ENCODE measurements around the gene SLC22A13. TPM values are rescaled to one million over a fixed set of nuclear protein-coding genes. Genes with fewer than 3 reads are reported as not detected.

SLC22A13 gene
- total RNA-seq, 2 donors from 2014 or later, result 0.23 to 0.32 TPM

DNA sequence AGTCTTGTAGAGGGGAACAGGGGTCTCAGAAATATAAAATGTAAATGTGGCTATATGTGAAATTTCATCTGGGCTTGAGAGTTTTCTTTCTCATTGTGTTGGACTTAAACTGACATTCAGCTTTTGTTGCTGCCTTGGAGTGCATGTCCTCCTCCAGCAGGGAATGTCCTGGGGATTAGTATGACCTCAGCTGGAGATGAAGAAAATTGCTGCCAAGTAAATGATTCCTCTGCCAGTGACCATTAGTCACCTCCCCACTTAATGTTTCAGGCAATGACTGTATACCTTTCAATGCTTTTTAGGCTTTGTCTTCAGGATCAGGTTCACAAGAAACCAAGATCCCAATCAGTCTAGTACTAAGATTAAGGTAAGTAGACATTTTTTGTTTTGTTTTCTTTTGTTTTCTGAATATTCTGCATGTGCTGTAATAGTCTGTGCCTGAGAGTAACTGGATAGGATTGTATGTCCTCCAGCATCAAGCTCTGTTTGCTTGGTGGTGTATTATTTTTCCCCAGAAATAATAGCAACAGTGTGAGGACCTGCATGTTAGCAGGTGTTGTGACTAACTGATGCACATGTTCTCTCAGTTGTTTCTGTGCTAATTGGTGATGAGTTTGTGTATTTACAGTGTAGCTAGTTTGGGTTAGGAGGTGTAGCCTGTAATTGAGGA is 18.1 kb upstream of the SLC22A13 start:
- Mint-ChIP-seq H3K4me1 (peaks cover 6% of the 10 kb centered on the region), H3K4me3 (no peak overlapping the region), H3K27me3 (no peaks in the 10 kb centered on the region), H3K36me3 (ENCODE audit: low read depth) (peaks cover 21% of the 10 kb centered on the region), H3K27ac (no peak overlapping the region)
- ATAC-seq (no peak), DNase-seq (no peak)
- no peaks in the 10 kb centered on the region for H3K9me3 ChIP-seq (ENCODE audit: control insufficient read depth, low read length, poor library complexity, severe bottlenecking)

DNA sequence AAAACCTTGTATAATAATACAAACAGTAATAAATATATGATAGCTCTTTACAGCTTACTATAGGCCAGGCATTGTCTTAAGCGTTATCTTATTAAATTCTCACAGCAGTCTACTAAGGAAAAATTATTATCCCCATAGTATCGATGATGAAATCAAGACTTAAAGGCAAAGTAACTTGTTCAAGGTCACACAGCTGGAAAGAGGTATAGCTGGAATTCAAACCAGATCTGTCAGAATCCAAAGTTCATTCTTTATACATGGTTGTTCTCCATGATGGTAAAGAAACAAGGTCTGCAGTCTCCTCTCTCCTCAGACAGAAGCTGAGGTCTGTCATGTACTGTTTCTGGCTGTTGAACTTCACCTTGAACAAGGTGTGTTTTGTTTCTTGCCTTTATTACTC is 15.4 kb upstream of the SLC22A13 start:
- Mint-ChIP-seq H3K27me3 (no peaks in the 10 kb centered on the region), H3K27ac (no peak overlapping the region), H3K36me3 (ENCODE audit: low read depth) (peaks cover 22% of the 10 kb centered on the region), H3K4me3 (no peak overlapping the region), H3K4me1 (peaks cover 11% of the 10 kb centered on the region)
- H3K9me3 ChIP-seq (ENCODE audit: control insufficient read depth, low read length, poor library complexity, severe bottlenecking), result no peaks in the 10 kb centered on the region
- DNase-seq, result no peak
- no peak for ATAC-seq

DNA sequence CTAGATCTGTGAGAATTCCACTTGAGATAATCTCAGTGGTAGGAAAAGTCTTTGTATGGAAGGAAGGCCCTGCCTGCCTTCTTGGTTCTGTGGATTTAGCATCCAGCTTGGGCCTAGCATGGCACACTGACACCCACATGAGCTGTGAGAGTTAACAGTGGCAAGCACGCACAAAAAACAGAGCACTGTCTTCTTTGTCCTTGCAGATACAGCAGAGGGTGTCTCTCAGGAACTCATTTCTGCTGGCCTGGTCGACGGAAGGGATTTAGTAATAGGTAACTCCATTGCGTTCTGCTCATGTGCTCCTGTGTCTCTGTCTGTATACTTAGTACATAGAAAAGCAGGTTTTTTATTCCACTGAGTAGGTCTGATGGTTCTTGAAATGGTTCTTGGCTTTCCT is 14.4 kb upstream of the SLC22A13 start:
- Mint-ChIP-seq H3K27me3 (no peaks in the 10 kb centered on the region), H3K4me1 (peaks cover 15% of the 10 kb centered on the region), H3K27ac (no peak overlapping the region), H3K4me3 (no peak overlapping the region), H3K36me3 (ENCODE audit: low read depth) (peaks cover 20% of the 10 kb centered on the region)
- no peaks in the 10 kb centered on the region for H3K9me3 ChIP-seq (ENCODE audit: control insufficient read depth, low read length, poor library complexity, severe bottlenecking)
- no peak for ATAC-seq
- DNase-seq, result no peak

DNA sequence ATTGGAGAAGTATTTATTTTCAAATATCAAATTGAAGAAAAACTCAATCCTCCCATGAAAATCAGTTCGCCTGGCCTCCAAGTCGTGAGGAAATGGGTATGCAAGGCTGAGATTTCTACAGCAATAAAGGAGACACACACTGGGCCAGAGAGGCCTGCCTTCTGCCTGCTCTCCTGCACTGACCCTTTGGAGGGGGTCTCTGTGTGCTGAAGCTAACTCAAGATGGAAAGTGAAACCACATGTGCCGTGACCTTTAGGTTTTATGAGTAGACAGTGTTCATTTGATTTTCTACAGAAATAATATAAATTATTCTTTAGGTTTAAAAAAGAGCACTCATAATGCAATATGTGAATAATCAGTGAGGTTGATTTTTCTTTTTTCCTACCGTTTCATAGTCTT is 11.9 kb upstream of the SLC22A13 start:
- H3K27me3 Mint-ChIP-seq, result no peaks in the 10 kb centered on the region
- no peak for ATAC-seq
- H3K27ac Mint-ChIP-seq, result peak overlapping the region; percentile 77
- H3K4me3 Mint-ChIP-seq, result no peak overlapping the region
- no peak for DNase-seq
- peaks cover 12% of the 10 kb centered on the region for H3K36me3 Mint-ChIP-seq (ENCODE audit: low read depth)
- no peaks in the 10 kb centered on the region for H3K9me3 ChIP-seq (ENCODE audit: control insufficient read depth, low read length, poor library complexity, severe bottlenecking)
- H3K4me1 Mint-ChIP-seq, result peaks cover 14% of the 10 kb centered on the region

DNA sequence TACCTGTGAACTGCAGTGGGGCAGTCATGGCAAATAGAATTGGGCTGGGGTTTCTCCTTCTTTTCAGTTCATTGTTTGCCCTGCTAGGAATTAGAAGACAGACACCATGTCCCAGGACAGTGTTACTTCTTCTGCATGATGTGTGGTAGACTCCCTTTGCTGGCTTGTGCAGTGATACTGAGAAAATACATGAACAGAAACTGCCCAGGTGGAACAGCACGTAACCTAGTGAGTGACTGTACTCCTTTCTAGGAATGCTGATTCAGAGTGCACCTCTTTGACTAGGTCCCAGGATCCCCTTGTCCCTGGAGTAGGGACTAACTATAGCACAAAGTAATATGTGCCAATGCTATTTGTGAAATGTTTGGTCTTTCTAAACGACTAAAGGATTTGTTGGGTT is 10.7 kb upstream of the SLC22A13 start:
- peaks cover 12% of the 10 kb centered on the region for H3K36me3 Mint-ChIP-seq (ENCODE audit: low read depth)
- H3K27ac Mint-ChIP-seq, result peak overlapping the region; percentile 77
- no peak for ATAC-seq
- no peaks in the 10 kb centered on the region for H3K9me3 ChIP-seq (ENCODE audit: control insufficient read depth, low read length, poor library complexity, severe bottlenecking)
- no peaks in the 10 kb centered on the region for H3K27me3 Mint-ChIP-seq
- no peak for DNase-seq
- H3K4me3 Mint-ChIP-seq, result no peak overlapping the region
- H3K4me1 Mint-ChIP-seq, result peaks cover 14% of the 10 kb centered on the region

DNA sequence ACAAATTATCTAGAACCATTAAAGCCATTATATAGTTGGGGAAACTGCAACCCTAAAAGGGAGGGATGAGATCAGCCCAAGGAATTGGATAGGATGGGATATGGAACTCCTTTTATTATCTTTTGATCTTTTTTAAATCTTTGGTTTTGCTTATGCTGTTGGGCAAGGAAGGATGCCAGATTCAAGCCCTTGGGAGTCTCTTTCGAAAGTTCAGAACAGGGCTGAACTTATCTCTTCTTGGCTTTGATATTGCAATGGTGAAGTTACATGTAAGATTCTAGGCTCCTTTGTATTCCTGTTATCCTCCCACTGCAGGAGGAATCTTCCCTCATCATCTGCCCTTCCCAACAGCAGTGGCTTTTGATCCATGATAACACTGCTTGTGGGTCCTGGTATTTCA is 10.0 kb upstream of the SLC22A13 start:
- no peak overlapping the region for H3K27ac Mint-ChIP-seq
- H3K9me3 ChIP-seq (ENCODE audit: control insufficient read depth, low read length, poor library complexity, severe bottlenecking), result no peaks in the 10 kb centered on the region
- H3K4me3 Mint-ChIP-seq, result no peak overlapping the region
- no peak for DNase-seq
- no peak for ATAC-seq
- H3K36me3 Mint-ChIP-seq (ENCODE audit: low read depth), result peaks cover 12% of the 10 kb centered on the region
- H3K4me1 Mint-ChIP-seq, result peaks cover 14% of the 10 kb centered on the region
- H3K27me3 Mint-ChIP-seq, result no peaks in the 10 kb centered on the region

DNA sequence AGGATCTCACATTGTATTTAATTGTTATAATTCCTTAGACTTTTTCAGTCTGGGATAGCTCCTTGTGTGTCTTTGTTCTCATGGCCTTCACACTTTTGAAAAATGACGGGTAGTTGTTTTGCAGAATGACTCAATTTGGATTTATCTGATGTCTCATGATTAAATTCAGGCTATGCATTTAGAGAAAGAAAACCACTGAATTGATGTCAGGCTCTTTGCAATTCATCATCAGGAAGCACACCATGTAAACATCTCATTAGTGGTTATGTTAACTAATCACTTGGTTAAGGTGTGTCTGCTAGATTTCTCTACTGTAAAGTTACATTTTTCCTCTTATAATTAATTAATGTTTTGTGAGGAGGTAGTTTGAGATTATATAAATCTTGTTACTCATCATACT is 8.0 kb upstream of the SLC22A13 start:
- no peaks in the 10 kb centered on the region for H3K9me3 ChIP-seq (ENCODE audit: control insufficient read depth, low read length, poor library complexity, severe bottlenecking)
- Mint-ChIP-seq H3K36me3 (ENCODE audit: low read depth) (peaks cover 4% of the 10 kb centered on the region), H3K27ac (peak overlapping the region; percentile 21), H3K27me3 (no peaks in the 10 kb centered on the region), H3K4me1 (peaks cover 15% of the 10 kb centered on the region), H3K4me3 (no peak overlapping the region)
- no peak for DNase-seq
- ATAC-seq, result no peak

DNA sequence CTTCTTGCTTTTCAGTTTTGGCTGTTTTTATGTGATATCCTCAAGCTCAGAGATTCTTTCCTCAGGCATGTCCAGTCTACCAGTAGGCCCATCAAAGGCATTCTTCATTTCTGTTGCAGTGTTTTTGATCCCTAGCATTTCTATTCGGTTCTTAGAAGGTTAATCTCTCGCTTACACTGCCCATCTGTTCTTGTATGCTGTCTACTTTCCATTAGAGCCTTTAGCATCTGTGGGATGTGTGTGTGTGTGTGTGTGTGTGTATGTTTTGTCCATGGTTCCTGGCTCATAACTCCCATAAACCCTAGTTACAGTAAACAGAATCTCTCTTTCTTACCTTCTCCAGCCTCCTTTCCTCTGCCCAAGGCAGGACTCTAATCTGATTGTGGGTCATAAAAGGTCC is 5.1 kb upstream of the SLC22A13 start:
- Mint-ChIP-seq H3K4me3 (no peak overlapping the region), H3K4me1 (peaks cover 22% of the 10 kb centered on the region), H3K36me3 (ENCODE audit: low read depth) (no peaks in the 10 kb centered on the region), H3K27ac (no peak overlapping the region), H3K27me3 (no peaks in the 10 kb centered on the region)
- DNase-seq (no peak), ATAC-seq (no peak)
- H3K9me3 ChIP-seq (ENCODE audit: control insufficient read depth, low read length, poor library complexity, severe bottlenecking), result no peaks in the 10 kb centered on the region

DNA sequence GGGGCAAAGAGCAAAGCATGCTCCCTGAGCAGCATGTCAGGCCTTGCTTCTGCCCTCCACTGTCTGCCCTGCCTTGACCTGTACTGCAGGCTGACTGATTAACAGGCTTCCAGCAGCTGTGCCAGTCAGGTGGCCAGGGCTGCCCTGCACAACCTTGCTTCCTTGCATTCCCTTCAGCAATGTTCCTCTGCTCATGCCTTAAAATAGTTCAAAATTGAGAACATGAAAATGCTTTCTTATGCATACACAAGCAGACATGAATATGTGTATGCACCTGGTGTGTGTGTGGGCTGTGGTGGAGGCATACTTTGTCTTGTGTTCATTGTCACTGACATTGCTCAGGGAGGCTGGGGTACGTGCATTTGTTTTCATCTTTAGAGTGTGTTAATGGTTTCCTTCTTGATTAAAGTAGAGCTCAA is 1.2 kb upstream of the SLC22A13 start:
- no peak for ATAC-seq
- Mint-ChIP-seq H3K27ac (peak overlapping the region; percentile 6), H3K36me3 (ENCODE audit: low read depth) (peaks cover 6% of the 10 kb centered on the region), H3K27me3 (no peaks in the 10 kb centered on the region), H3K4me3 (no peak overlapping the region), H3K4me1 (peaks cover 29% of the 10 kb centered on the region)
- no peak for DNase-seq
- H3K9me3 ChIP-seq (ENCODE audit: control insufficient read depth, low read length, poor library complexity, severe bottlenecking), result no peaks in the 10 kb centered on the region

DNA sequence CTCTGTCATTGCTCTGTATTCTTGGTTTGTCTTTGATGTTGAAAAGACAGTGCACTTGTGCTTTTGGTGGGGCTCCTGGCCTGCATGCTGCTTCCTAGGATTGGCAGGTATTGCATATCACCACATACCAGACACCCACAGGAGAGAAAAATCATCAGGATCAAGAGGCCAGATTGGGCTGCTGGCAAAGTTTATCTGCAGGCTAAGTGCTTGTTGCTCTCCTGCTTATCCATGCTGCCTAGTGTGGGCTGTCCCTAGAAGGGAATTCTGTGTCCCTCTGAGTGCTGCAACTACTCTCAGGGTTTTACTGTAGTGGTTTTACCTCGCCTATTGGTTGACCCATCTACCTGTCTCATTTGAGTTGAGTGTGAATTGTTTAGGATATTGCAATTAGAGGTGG is 833 bp upstream of the SLC22A13 start:
- peaks cover 29% of the 10 kb centered on the region for H3K4me1 Mint-ChIP-seq
- H3K27me3 Mint-ChIP-seq, result no peaks in the 10 kb centered on the region

DNA sequence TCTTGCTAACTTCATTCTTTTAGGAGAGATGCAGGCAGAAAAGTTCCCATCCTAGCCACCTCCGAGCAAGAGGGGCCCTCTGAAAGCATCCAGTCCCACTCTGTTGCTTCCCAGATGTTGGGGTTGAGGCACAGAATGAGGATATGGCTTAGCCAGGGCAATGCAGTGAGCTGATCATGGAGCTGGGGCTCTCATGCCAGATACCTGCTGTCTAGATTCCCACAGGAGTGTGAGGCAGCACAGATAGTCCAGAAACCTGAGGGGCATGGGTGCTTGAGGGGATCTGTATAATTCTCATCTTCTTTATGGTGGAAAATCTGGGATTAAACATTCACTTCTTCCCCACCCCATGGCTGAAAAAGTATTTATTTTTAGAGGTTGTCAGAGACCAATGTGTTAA is 1.2 kb downstream of the SLC22A13 start:
- ATAC-seq (no peak), DNase-seq (no peak)
- Mint-ChIP-seq H3K27ac (peak overlapping the region; percentile 34), H3K4me1 (peaks cover 28% of the 10 kb centered on the region), H3K4me3 (no peak overlapping the region), H3K36me3 (ENCODE audit: low read depth) (peaks cover 6% of the 10 kb centered on the region), H3K27me3 (no peaks in the 10 kb centered on the region)
- H3K9me3 ChIP-seq (ENCODE audit: control insufficient read depth, low read length, poor library complexity, severe bottlenecking), result no peaks in the 10 kb centered on the region

More for the DNA sequence above, 833 bp upstream of the SLC22A13 start:
- no peaks in the 10 kb centered on the region for H3K9me3 ChIP-seq (ENCODE audit: control insufficient read depth, low read length, poor library complexity, severe bottlenecking)
- Mint-ChIP-seq H3K36me3 (ENCODE audit: low read depth) (peaks cover 6% of the 10 kb centered on the region), H3K27ac (peak overlapping the region; percentile 6), H3K4me3 (no peak overlapping the region)
- DNase-seq (no peak), ATAC-seq (no peak)

DNA sequence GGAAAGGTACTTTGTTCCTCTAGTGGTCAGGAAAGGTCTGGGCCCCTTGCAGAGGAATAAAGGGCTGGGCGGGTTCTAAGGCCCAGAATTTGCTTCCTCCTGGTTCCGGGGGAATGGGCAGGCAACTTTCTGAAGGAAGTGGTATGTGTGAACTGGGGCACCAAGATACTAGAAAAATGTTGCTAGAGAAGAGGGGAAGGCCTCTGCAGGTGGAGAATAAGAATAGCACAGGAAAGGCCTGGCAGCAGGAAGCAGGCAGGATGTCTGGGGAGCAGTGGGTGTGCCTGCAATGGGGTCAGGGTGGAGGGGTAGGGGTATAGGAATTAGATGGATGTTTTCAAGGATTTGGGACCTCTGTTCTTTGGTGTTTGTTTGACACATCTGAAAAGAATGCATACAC is 2.0 kb downstream of the SLC22A13 start:
- ATAC-seq (no peak), DNase-seq (no peak)
- Mint-ChIP-seq H3K36me3 (ENCODE audit: low read depth) (peaks cover 6% of the 10 kb centered on the region), H3K27me3 (no peaks in the 10 kb centered on the region), H3K4me3 (no peak overlapping the region), H3K27ac (peak overlapping the region; percentile 34), H3K4me1 (peaks cover 27% of the 10 kb centered on the region)
- H3K9me3 ChIP-seq (ENCODE audit: control insufficient read depth, low read length, poor library complexity, severe bottlenecking), result no peaks in the 10 kb centered on the region

DNA sequence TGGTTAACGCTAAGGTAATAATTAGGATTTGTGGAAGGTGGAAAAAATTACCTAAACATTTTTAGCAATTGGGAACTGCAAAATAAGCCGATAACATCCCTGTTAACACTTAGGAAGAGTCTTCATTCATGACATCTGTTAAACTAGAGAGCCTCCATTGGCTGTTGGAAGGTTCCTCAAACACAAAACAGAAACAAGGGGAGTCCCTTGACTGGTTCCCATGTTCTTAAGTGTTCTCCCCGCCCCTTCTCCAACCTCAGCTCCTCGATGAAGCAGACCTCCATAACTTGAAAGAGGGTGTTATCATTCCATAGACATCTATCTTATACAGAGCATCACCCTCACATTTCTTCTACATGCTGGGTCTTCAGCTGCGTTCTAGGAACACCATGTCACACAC is 2.5 kb downstream of the SLC22A13 start:
- ATAC-seq (no peak), DNase-seq (no peak)
- peaks cover 6% of the 10 kb centered on the region for H3K36me3 Mint-ChIP-seq (ENCODE audit: low read depth)
- no peaks in the 10 kb centered on the region for H3K27me3 Mint-ChIP-seq
- H3K4me1 Mint-ChIP-seq, result peaks cover 25% of the 10 kb centered on the region
- no peaks in the 10 kb centered on the region for H3K9me3 ChIP-seq (ENCODE audit: control insufficient read depth, low read length, poor library complexity, severe bottlenecking)
- H3K4me3 Mint-ChIP-seq, result no peak overlapping the region
- peak overlapping the region; percentile 34 for H3K27ac Mint-ChIP-seq

DNA sequence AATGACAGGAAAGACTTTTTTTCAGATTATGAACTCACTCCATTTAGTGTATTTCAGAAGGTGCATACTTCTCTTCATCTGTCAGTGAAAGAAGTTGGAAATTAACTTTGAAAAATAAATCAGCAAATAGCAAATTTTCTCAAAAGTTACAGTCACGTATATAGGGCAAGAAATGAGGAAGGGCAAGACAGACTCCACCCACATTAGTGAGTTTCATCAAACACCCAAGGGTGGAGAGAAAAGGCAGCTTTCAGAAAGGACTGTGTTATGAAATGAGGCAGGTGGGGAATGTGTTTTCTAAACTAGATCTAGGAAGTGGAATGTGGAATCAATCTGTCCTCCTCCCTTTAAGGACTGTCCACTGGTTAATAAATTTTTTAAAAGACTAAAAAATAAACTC is 2.9 kb downstream of the SLC22A13 start:
- H3K27me3 Mint-ChIP-seq, result no peaks in the 10 kb centered on the region
- peak overlapping the region; percentile 34 for H3K27ac Mint-ChIP-seq
- ATAC-seq, result peak; percentile 30
- no peak for DNase-seq
- peaks cover 6% of the 10 kb centered on the region for H3K36me3 Mint-ChIP-seq (ENCODE audit: low read depth)
- no peak overlapping the region for H3K4me3 Mint-ChIP-seq
- H3K4me1 Mint-ChIP-seq, result peaks cover 23% of the 10 kb centered on the region
- H3K9me3 ChIP-seq (ENCODE audit: control insufficient read depth, low read length, poor library complexity, severe bottlenecking), result no peaks in the 10 kb centered on the region
